Stomach (tissue), 9 donors: Measurements from ENCODE around the gene SLC51B. TPM values are rescaled to one million over a fixed set of nuclear protein-coding genes. Genes with fewer than 3 reads are reported as not detected.

Experiments
- DNase-seq, 2 donors: peaks; one replicate each; pipeline versions ENCODE4 v3.0.0 to v3.0.0-alpha.2; 2013 to 2019
- H3K27ac ChIP-seq, 5 donors: fragments of 200-600 bp in 4 of 5; sonication (generic) in 4 of 5; one replicate each; pipeline ENCODE4 v1.5.1; 2013 to 2019; ENCODE audit warnings: mild to moderate bottlenecking in 1 of 5, moderate library complexity in 1 of 5
- H3K27me3 ChIP-seq, 3 donors: fragments of 200-600 bp; sonication (generic); one replicate each; pipeline ENCODE4 v1.5.1; 2017 to 2019; ENCODE audit warnings: mixed run types in 1 of 3
- H3K36me3 ChIP-seq, 4 donors: fragments of 200-600 bp; sonication (generic); 1 replicate in 3 of 4; 2 replicates in 1 of 4; pipeline ENCODE4 v1.5.1; 2016 to 2019
- H3K4me1 ChIP-seq, 4 donors: fragments of 200-600 bp; sonication (generic); one replicate each; pipeline ENCODE4 v1.5.1; 2016 to 2019
- H3K4me3 ChIP-seq, 4 donors: fragments of 200-600 bp; sonication (generic) in 3 of 4; one replicate each; pipeline ENCODE4 v1.5.1; 2016 to 2019; ENCODE audit warnings: mild to moderate bottlenecking in 1 of 4
- H3K9me3 ChIP-seq, 4 donors: fragments of 200-600 bp; sonication (generic); one replicate each; pipeline ENCODE4 v1.5.1; 2016 to 2019
- EP300 ChIP-seq: sonication (generic); formaldehyde crosslinking; IDR thresholded peaks from one replicate; pipeline ENCODE4 v1.6.1; 2017; ENCODE audit warnings: antibody characterized with exemption
- POLR2A ChIP-seq, 4 donors: fragments of 450-650 bp; IDR thresholded peaks; one replicate each; pipeline ENCODE4 v1.6.1; 2016; ENCODE audit warnings: antibody characterized with exemption in 4 of 4, control low read depth in 2 of 4, mild to moderate bottlenecking in 1 of 4, moderate library complexity in 1 of 4
- POLR2AphosphoS5 ChIP-seq, 3 donors: sonication (generic); formaldehyde crosslinking; IDR thresholded peaks; one replicate each; pipeline ENCODE4 v1.6.1; 2016; ENCODE audit warnings: antibody characterized with exemption in 3 of 3
- WGBS, 5 donors: extraction: QIAGEN DNeasy Blood & Tissue Kit in 3 of 5; methylation state at CpG; one replicate each; pipeline versions ENCODE4 v1.1.5 to v1.1.7; 2013 to 2018; 5-methylcytosine and 5-hydroxymethylcytosine counted together
- intact Hi-C: fragments of 100-400 bp; cut with DNase I; formaldehyde crosslinking; loops from one replicate; pipeline ENCODE4 v1.15.1; 2023; ENCODE audit warnings: low total_unique reads
- polyA plus RNA-seq, 3 donors: library from polyadenylated mRNA; stranded (reverse); fragments of 200-250 nt; gene quantifications; one replicate each; pipeline ENCODE4 v1.2.3, GENCODE V29; 2013
- total RNA-seq, 5 donors: library from RNA; depleted of rRNA; stranded (reverse); fragments of >200 nt; gene quantifications; one replicate each; pipeline versions ENCODE4 v1.1.0 to v1.2.3, GENCODE V29; 2014 to 2016
- TF ChIP-seq, protein P1 (sequence below), 7 experiments: fragments of 450-650 bp in 4 of 7; fragments of 200-600 bp in 3 of 7; sonication (generic) in 3 of 7; IDR thresholded peaks; one replicate each; pipeline ENCODE4 v1.5.1; 2016 to 2019; ENCODE audit warnings: antibody characterized with exemption in 7 of 7, control low read depth in 2 of 7, mild to moderate bottlenecking in 1 of 7
- donor health status: healthy with polysubstance abuse.
- donor health status: Bipolar disorder and iron deficiency.
- donor health status: healthy.

The SLC51B gene
- total and polyA plus RNA-seq, 8 donors = 0.38 to 19.7 (median 0.62) TPM; not detected in 5

DNA sequence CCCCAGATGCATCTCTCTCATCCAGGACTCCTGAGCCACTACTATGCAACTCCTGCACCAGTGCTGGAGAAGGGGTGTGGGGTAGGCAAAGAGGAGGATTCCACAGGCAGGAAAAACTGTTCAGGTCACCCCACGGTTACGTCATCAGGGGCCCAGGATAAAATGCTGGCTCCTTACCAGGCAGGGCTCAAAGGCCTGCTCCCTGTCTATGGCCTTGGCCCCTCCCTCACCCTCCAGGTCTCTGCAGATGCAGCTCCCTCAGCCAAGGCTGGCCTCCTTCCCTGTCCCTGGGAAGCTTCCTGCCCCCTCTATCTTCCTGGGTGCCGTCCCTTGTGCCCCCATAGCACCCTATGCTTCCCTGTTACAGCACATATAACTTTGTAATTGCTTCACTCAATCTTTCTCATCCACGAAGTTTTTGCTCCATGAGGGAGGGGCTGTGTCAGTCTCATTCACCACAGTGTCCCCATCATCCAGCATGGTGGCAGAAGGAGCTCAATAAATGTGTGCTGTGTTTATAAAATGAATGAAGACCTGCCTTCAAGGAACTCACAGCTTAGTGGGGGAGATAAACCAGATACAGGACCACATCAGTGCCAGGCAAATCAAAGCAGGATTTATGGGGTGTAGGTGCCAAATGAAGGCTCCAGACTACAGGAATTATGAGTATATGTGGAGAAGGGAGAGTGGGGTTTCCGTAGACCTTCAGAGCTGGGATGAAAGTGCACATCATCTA is 50.0 kb downstream of the SLC51B start:
- TF ChIP-seq POLR2A (IDR thresholded peaks at IDR 0.05) (no peak), POLR2AphosphoS5 (IDR thresholded peaks at IDR 0.05) (no peak), EP300 (no peak)
- TF ChIP-seq, protein P1, sequence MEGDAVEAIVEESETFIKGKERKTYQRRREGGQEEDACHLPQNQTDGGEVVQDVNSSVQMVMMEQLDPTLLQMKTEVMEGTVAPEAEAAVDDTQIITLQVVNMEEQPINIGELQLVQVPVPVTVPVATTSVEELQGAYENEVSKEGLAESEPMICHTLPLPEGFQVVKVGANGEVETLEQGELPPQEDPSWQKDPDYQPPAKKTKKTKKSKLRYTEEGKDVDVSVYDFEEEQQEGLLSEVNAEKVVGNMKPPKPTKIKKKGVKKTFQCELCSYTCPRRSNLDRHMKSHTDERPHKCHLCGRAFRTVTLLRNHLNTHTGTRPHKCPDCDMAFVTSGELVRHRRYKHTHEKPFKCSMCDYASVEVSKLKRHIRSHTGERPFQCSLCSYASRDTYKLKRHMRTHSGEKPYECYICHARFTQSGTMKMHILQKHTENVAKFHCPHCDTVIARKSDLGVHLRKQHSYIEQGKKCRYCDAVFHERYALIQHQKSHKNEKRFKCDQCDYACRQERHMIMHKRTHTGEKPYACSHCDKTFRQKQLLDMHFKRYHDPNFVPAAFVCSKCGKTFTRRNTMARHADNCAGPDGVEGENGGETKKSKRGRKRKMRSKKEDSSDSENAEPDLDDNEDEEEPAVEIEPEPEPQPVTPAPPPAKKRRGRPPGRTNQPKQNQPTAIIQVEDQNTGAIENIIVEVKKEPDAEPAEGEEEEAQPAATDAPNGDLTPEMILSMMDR (IDR thresholded peaks at IDR 0.05) = no peak
- no peaks in the 10 kb centered on the region for H3K9me3 ChIP-seq
- peaks cover 0 to 29% (median 0%) of the 10 kb centered on the region in 4 donors for H3K4me1 ChIP-seq
- WGBS, 5 donors = 71 to 78% (median 76%) methylated on average over 5 of the region's 5 CpGs
- intact Hi-C loops = no loop called here
- H3K36me3 ChIP-seq = peaks cover 24 to 40% (median 38%) of the 10 kb centered on the region in 4 donors
- H3K27ac ChIP-seq = peak overlapping the region in 1 of 5 donors; percentile 27
- no peak for DNase-seq
- no peaks in the 10 kb centered on the region for H3K27me3 ChIP-seq
- no peak overlapping the region for H3K4me3 ChIP-seq

- Histone ChIP-seq H3K36me3 (peaks cover 29 to 45% (median 43%) of the 10 kb centered on the region in 4 donors), H3K9me3 (no peaks in the 10 kb centered on the region), H3K27me3 (no peaks in the 10 kb centered on the region), H3K27ac (peak overlapping the region in 1 of 5 donors; percentile 27), H3K4me1 (peaks cover 0 to 29% (median 0%) of the 10 kb centered on the region in 4 donors), H3K4me3 (no peak overlapping the region)
- TF ChIP-seq, protein P1 (IDR thresholded peaks at IDR 0.05) = no peak
- TF ChIP-seq POLR2AphosphoS5 (IDR thresholded peaks at IDR 0.05) (no peak), POLR2A (IDR thresholded peaks at IDR 0.05) (no peak), EP300 (no peak)
- DNase-seq = no peak
- intact Hi-C loops = no loop called here
- 84 to 98% (median 86%) methylated on average over 6 of the region's 6 CpGs for WGBS, 5 donors
Measured at GRCh38 chr15:65095747-65096104, 50.5 kb downstream of the SLC51B start.

DNA sequence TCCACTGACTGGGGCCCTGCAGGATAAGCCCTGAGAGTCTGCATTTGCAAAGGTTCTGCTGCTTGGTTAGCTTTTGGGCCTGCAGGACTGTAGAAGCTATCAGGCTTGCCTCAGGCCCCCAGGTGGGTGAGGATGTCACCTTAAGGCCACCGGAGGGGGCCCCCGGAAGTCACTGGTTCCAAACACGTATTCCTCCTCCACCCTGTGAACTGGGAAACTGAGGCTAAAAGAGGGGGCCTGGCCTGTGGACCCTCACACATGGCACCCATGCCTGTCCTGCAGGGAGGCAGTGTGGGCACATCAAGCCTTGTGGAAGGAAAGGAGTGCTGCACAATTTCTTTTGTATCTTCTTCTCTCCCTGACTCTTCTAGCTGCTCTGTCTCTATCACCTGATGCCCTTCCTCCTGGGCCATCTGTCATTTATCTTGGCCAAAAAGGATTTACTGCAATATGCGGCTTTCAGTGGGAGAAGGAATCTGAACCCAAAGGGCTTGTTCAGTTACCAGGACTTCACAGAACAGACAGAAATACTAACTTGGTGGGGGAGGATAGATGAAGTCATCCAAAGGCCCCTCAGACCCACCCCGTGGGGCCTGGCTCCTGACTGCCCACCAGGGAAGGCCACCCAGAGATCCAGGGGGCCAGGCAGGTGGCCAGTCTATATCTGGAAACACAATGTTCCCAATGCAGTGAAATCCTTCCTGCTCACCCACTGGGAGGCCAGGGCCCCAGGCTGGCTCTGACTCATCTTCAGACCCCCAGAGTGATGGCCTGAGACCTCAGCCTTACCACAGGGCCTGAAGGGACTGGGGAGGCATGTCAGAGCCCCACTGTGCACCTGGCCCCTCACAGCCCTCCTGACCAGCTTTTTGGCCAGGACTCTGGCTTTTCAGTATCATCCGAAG is 51.5 kb downstream of the SLC51B start:
- intact Hi-C loops = no loop called here
- no peak for DNase-seq

DNA sequence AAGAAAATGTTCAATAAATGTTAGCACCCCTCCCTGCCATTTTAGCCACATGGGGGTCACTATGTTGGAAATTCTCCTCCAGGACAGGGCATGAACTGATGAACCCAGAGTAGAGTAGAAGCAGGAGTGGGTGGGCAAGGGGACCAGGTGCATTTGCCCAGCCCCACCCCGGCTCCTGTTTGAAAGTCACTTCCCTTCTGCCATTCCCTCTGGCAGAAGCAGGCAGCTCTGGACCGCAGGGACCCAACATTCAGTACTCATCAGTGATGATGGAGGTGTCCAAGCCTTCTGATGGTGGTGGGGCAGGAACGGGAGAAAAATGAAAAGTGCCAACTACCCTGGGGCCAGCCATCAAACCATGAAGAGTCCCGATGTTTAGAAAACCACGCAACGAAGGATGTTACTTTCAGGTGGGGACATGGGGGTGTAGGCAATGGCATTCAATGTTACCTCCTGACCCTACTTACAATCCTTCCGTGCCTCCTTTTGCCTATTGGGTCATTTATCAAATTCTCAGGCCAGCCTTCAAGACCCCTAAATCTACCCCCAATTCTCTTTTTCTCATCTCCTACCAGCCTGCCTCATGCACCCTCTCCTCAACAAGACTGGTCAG is 52.6 kb downstream of the SLC51B start:
- Histone ChIP-seq H3K27ac (no peak overlapping the region), H3K4me1 (peaks cover 0 to 31% (median 4%) of the 10 kb centered on the region in 4 donors), H3K9me3 (no peaks in the 10 kb centered on the region), H3K36me3 (peaks cover 33 to 64% (median 60%) of the 10 kb centered on the region in 4 donors), H3K4me3 (no peak overlapping the region), H3K27me3 (no peaks in the 10 kb centered on the region)
- DNase-seq = no peak
- WGBS, 5 donors = 92 to 98% (median 96%) methylated on average over 7 of the region's 7 CpGs
- TF ChIP-seq POLR2A (IDR thresholded peaks at IDR 0.05) (no peak), EP300 (no peak), POLR2AphosphoS5 (IDR thresholded peaks at IDR 0.05) (no peak)
- TF ChIP-seq, protein P1 (IDR thresholded peaks at IDR 0.05) = no peak
- intact Hi-C loops = no loop called here

More for the DNA sequence above, 51.5 kb downstream of the SLC51B start:
- Histone ChIP-seq H3K4me1 (peaks cover 0 to 35% (median 3%) of the 10 kb centered on the region in 4 donors), H3K4me3 (no peak overlapping the region), H3K27ac (no peak overlapping the region), H3K36me3 (peaks cover 33 to 55% (median 53%) of the 10 kb centered on the region in 4 donors), H3K9me3 (no peaks in the 10 kb centered on the region), H3K27me3 (no peaks in the 10 kb centered on the region)
- TF ChIP-seq POLR2A (IDR thresholded peaks at IDR 0.05) = no peak
- no peak for TF ChIP-seq EP300
- no peak for TF ChIP-seq POLR2AphosphoS5 (IDR thresholded peaks at IDR 0.05)
- 86 to 95% (median 88%) methylated on average over 5 to 6 of the region's 6 CpGs for WGBS, 5 donors
